HG03025 (cell line): ENCODE results near the gene STK38L.

Experiments
- ATAC-seq: cut with Tn5 transposase; IDR thresholded peaks from one replicate; pipeline ENCODE4 v1.9.1; 2021; ENCODE audit warnings: mild to moderate bottlenecking, moderate library complexity; ENCODE audit not compliant: unreplicated experiment, low FRiP score

STK38L gene

GRCh38 chr12:27338473-27338872 lies 94.4 kb downstream of the STK38L start:
- no peak for ATAC-seq

GRCh38 chr12:27340971-27341370 lies 96.9 kb downstream of the STK38L start:
- no peak for ATAC-seq

GRCh38 chr12:27342536-27342935 lies 98.5 kb downstream of the STK38L start:
- no peak for ATAC-seq

GRCh38 chr12:27343255-27344000 lies 99.3 kb downstream of the STK38L start:
- no peak for ATAC-seq

- ATAC-seq: no peak
Observed at GRCh38 chr12:27344246-27344645, 100.2 kb downstream of the STK38L start.

- ATAC-seq: no peak
Observed at GRCh38 chr12:27344760-27345159, 100.7 kb downstream of the STK38L start.

- no peak for ATAC-seq
Observed at GRCh38 chr12:27345376-27345775, 101.3 kb downstream of the STK38L start.

- ATAC-seq: no peak
Observed at GRCh38 chr12:27347779-27348178, 103.7 kb downstream of the STK38L start.

GRCh38 chr12:27351476-27351875 lies 107.4 kb downstream of the STK38L start:
- ATAC-seq: no peak

GRCh38 chr12:27355486-27355885 lies 111.4 kb downstream of the STK38L start:
- no peak for ATAC-seq

GRCh38 chr12:27355979-27356378 lies 111.9 kb downstream of the STK38L start:
- ATAC-seq: no peak

GRCh38 chr12:27359578-27360340 lies 115.7 kb downstream of the STK38L start:
- ATAC-seq: no peak

- ATAC-seq: no peak
Observed at GRCh38 chr12:27361372-27361771, 117.3 kb downstream of the STK38L start.

GRCh38 chr12:27366621-27367020 lies 122.5 kb downstream of the STK38L start:
- no peak for ATAC-seq

GRCh38 chr12:27367078-27367477 lies 123.0 kb downstream of the STK38L start:
- no peak for ATAC-seq
